Lower leg skin (tissue), 3 donors: Measurements from ENCODE around the gene BFSP1.

ENCODE experiments used
- POLR2A ChIP-seq, 2 donors: fragments of 450-650 bp; IDR thresholded peaks; one replicate each; pipeline ENCODE4 v1.6.1; 2016 to 2017; ENCODE audit warnings: antibody characterized with exemption in 2 of 2, mild to moderate bottlenecking in 1 of 2, moderate library complexity in 1 of 2
- TF ChIP-seq, protein P1 (sequence below), 3 donors: fragments of 450-650 bp; IDR thresholded peaks; one replicate each; pipeline ENCODE4 v1.5.1; 2016; ENCODE audit warnings: antibody characterized with exemption in 3 of 3, mild to moderate bottlenecking in 3 of 3, moderate library complexity in 2 of 3

DNA sequence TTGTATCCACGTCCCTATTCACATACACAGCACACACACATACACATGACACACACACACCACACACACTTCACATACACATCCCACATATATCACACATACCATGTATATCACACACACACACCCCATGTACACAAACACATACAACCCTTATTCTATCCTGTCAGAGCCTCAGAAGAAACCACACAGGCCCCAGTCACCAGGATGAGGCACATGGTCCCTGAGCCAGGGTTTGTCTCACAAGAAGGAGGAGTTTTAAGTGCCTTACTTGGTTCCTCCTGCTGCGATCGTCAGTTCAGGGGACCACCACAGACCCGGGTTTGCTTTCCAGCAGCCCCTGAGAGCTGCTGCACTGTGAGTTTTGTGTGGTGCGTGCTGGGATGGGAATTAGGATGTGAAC, 23.6 kb downstream of the BFSP1 start:
- TF ChIP-seq, protein P1, sequence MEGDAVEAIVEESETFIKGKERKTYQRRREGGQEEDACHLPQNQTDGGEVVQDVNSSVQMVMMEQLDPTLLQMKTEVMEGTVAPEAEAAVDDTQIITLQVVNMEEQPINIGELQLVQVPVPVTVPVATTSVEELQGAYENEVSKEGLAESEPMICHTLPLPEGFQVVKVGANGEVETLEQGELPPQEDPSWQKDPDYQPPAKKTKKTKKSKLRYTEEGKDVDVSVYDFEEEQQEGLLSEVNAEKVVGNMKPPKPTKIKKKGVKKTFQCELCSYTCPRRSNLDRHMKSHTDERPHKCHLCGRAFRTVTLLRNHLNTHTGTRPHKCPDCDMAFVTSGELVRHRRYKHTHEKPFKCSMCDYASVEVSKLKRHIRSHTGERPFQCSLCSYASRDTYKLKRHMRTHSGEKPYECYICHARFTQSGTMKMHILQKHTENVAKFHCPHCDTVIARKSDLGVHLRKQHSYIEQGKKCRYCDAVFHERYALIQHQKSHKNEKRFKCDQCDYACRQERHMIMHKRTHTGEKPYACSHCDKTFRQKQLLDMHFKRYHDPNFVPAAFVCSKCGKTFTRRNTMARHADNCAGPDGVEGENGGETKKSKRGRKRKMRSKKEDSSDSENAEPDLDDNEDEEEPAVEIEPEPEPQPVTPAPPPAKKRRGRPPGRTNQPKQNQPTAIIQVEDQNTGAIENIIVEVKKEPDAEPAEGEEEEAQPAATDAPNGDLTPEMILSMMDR (IDR thresholded peaks at IDR 0.05), result peak in 1 of 3 donors; percentile 17
- TF ChIP-seq POLR2A (IDR thresholded peaks at IDR 0.05), result no peak
